ENCODE data around the gene SEPTIN11. TPM values are rescaled to one million over a fixed set of nuclear protein-coding genes. Genes with fewer than 3 reads are reported as not detected.
A peak's percentile ranks its signal among the peaks of the same experiment; 100 is the strongest.

Gene SEPTIN11
- total RNA-seq, 4 donors from 2014 or later = 10.4 to 56.6 (median 36.3) TPM

DNA sequence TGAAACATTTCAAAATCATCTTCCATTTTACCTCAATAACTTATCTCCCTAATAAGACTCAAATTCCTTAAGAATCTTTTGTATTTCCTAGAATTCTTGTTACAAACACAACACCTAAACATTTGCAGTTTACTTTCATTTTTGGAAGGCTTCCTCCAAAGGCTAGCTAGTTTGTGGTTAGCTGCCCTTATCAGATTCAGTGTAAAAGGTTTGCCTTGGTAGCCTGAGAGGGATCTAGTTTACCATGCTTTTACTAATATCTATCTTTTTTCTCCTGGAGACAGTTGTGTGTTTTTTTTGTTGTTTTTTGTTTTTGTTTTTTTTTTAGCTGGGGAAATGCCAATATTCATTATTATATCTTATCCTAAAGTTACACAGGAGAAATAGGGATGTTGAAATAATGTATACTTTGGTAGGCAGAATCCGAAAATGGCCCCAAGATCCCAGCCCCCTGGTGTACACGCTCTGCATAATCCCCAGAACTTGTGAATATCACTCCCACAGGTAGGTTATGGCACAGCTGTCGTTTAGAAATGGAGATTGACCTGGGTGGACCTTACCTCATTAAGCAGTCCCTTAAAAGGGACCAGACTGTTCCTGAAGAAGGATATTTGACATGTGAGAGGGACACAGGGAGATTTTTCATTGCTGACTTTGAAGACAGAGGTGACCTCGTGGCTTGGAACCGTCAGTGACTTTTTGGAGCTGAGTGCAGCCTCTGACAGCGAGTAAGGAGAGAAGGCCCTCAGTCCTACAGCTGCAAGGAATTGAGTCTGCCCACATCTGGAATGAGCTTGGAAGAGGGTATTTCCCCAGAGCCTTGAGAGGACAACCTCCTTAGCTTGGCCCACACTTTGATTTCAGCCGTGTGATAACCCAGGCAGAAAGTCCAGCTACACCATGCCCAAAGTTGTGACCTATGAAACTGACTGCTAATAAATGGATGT, 33.4 kb downstream of the SEPTIN11 start:
- intact Hi-C loops (cut with DNase I) = no loop called here
- H3K36me3 ChIP-seq = no peaks in the 10 kb centered on the region
- H3K4me1 ChIP-seq = peaks cover 4 to 97% (median 22%) of the 10 kb centered on the region in 3 donors
- no peak overlapping the region for H3K4me3 ChIP-seq
- 81 to 83% methylated on average over 6 to 7 of the region's 7 CpGs for WGBS, 2 donors
- no peak for TF ChIP-seq POLR2A (IDR thresholded peaks at IDR 0.05)
- TF ChIP-seq, protein P1, sequence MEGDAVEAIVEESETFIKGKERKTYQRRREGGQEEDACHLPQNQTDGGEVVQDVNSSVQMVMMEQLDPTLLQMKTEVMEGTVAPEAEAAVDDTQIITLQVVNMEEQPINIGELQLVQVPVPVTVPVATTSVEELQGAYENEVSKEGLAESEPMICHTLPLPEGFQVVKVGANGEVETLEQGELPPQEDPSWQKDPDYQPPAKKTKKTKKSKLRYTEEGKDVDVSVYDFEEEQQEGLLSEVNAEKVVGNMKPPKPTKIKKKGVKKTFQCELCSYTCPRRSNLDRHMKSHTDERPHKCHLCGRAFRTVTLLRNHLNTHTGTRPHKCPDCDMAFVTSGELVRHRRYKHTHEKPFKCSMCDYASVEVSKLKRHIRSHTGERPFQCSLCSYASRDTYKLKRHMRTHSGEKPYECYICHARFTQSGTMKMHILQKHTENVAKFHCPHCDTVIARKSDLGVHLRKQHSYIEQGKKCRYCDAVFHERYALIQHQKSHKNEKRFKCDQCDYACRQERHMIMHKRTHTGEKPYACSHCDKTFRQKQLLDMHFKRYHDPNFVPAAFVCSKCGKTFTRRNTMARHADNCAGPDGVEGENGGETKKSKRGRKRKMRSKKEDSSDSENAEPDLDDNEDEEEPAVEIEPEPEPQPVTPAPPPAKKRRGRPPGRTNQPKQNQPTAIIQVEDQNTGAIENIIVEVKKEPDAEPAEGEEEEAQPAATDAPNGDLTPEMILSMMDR (IDR thresholded peaks at IDR 0.05) = peak in 1 of 6 experiments; percentile 16
- no peaks in the 10 kb centered on the region for H3K9me3 ChIP-seq
- peak overlapping the region in 3 of 4 donors; percentile 56 to 82 (median 66) for H3K27ac ChIP-seq
- H3K27me3 ChIP-seq = no peaks in the 10 kb centered on the region
- no peak for DNase-seq

GRCh38 chr4:76984127-76984526, 34.6 kb downstream of the SEPTIN11 start:
- Histone ChIP-seq H3K9me3 (no peaks in the 10 kb centered on the region), H3K27ac (peak overlapping the region; percentile 19 to 82 (median 72)), H3K4me1 (peaks cover 4 to 95% (median 22%) of the 10 kb centered on the region in 3 donors), H3K4me3 (peak overlapping the region in 1 of 4 donors; percentile 0), H3K36me3 (no peaks in the 10 kb centered on the region), H3K27me3 (no peaks in the 10 kb centered on the region)
- TF ChIP-seq, protein P1 (IDR thresholded peaks at IDR 0.05) = peak in 2 of 6 experiments; percentile 27 to 31
- no peak for TF ChIP-seq POLR2A (IDR thresholded peaks at IDR 0.05)
- WGBS, 2 donors = 60 to 73% methylated on average over 3 of the region's 3 CpGs
- no peak for DNase-seq
- intact Hi-C loops (cut with DNase I) = no loop called here

DNA sequence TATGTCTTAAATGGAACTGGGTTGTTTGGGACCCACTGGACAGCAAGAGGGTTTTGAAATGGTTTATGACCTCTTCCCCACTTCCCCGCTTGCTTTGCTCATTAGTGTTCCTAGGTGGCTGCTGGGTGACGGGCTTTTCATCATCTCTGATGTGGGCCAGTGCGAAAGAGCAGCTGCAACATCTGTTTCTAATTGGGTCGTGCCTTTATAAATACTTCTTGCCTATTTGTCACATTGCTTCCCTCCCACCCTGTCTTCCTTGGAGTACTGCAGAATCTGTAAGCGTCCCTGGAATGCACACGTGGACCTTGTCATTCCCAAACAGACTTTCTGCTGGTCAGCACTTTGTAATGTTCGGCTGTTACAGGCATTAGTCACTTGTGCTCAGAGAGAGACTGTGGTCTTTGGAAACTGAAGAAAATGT, 35.2 kb downstream of the SEPTIN11 start:
- intact Hi-C loops (cut with DNase I) = no loop called here
- Histone ChIP-seq H3K36me3 (no peaks in the 10 kb centered on the region), H3K9me3 (no peaks in the 10 kb centered on the region), H3K4me3 (peak overlapping the region in 1 of 4 donors; percentile 13), H3K27ac (peak overlapping the region; percentile 5 to 82 (median 72)), H3K27me3 (no peaks in the 10 kb centered on the region), H3K4me1 (peaks cover 4 to 88% (median 22%) of the 10 kb centered on the region in 3 donors)
- TF ChIP-seq POLR2A (IDR thresholded peaks at IDR 0.05) = no peak
- TF ChIP-seq, protein P1 (IDR thresholded peaks at IDR 0.05) = no peak
- WGBS, 2 donors = 43 to 67% methylated on average over 6 to 7 of the region's 7 CpGs
- DNase-seq = peak; percentile 2

DNA sequence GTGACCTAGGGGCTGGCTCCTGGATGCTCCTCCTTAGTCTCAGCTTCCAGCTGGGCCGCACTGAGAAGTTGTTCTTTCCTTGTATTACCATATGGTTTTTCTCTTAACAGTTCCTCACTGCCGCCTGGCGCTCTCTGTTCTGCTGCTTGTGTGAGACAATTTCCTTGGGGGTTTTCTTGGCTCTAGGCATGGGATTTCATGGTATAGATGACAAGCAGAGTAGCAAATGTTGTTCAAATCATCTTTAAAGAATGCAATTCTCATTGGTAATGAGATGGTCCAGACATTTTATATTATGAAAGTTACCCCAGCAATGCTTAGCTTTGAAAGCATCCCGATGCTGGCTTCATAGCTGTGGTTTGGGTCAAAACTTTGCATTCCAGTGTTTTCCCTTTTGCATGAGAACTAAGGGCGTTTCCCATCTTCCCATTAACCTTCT, 37.6 kb downstream of the SEPTIN11 start:
- TF ChIP-seq, protein P1 (IDR thresholded peaks at IDR 0.05) = no peak
- Histone ChIP-seq H3K4me3 (peak overlapping the region in 1 of 4 donors; percentile 13), H3K27ac (peak overlapping the region in 3 of 4 donors; percentile 39 to 80 (median 54)), H3K27me3 (no peaks in the 10 kb centered on the region), H3K9me3 (no peaks in the 10 kb centered on the region), H3K4me1 (peaks cover 4 to 71% (median 20%) of the 10 kb centered on the region in 3 donors), H3K36me3 (no peaks in the 10 kb centered on the region)
- intact Hi-C loops (cut with DNase I) = no loop called here
- no peak for DNase-seq
- 60 to 77% methylated on average over 5 of the region's 5 CpGs for WGBS, 2 donors

DNA sequence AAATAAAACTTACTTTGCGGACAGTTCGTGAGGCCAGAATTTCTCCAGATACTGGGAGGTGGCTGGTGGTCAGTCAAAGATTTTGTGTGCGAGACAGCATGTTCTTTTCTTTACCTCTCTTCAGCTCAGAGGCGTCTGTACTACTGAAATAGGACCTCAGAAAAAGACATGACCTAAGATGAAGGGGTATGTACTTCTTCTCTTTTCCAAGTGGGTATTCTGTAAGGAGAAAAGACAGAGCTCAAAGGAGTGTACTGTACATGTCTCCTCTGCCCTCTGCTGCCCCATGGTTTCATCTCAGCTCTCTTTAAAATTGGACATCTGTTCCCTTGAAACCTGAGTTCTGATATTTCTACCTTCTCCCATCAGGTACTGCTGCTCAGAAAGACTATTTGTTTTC, 38.1 kb downstream of the SEPTIN11 start:
- whole genome bisulfite sequencing, 2 donors = 65 to 79% methylated on average over 4 of the region's 4 CpGs
- Histone ChIP-seq H3K27ac (peak overlapping the region in 3 of 4 donors; percentile 39 to 80 (median 54)), H3K36me3 (no peaks in the 10 kb centered on the region), H3K9me3 (no peaks in the 10 kb centered on the region), H3K27me3 (no peaks in the 10 kb centered on the region), H3K4me3 (peak overlapping the region in 1 of 4 donors; percentile 13), H3K4me1 (peaks cover 4 to 66% (median 20%) of the 10 kb centered on the region in 3 donors)
- DNase-seq = no peak
- intact Hi-C loops (cut with DNase I) = no loop called here
- TF ChIP-seq, protein P1 (IDR thresholded peaks at IDR 0.05) = no peak
- TF ChIP-seq POLR2A (IDR thresholded peaks at IDR 0.05) = no peak
